Panc1 (cell line): ENCODE data around the gene RRP36. TPM values are rescaled to one million over a fixed set of nuclear protein-coding genes. Genes with fewer than 3 reads are reported as not detected.

Source experiments
- ATAC-seq: fragments of 200-7000 bp; cut with Tn5 transposase; 2 replicates; pipeline ENCODE4 v1.9.1; 2020; ENCODE audit warnings: mild to moderate bottlenecking, moderate library complexity
- BruUV-seq: library from RNA; stranded (reverse); fragments of 400-500 nt; replicated peaks from 2 replicates; lab custom pipeline; 2021; lab: Mats Ljungman, UMichigan
- CTCF ChIA-PET: fragments of 300-600 bp; sonication (Branson Sonifier 250); formaldehyde crosslinking; loops from one replicate; lab custom pipeline; 2022; ENCODE audit warnings: antibody characterized with exemption; lab: Charles Lee
- POLR2A ChIA-PET: fragments of 300-600 bp; sonication (Branson Sonifier 250); formaldehyde crosslinking; loops from one replicate; lab custom pipeline; 2022; ENCODE audit warnings: antibody characterized with exemption; lab: Charles Lee
- DNase-seq: peaks from one replicate; pipeline ENCODE4 v3.0.0-alpha.2; 2010; ENCODE audit warnings: low read depth, low spot score
- H3K27ac ChIP-seq: 2 replicates; pipeline ENCODE4 v1.5.1; 2011; ENCODE audit warnings: mild to moderate bottlenecking, low read length, inconsistent platforms
- H3K27me3 ChIP-seq: fragments of 200-500 bp; sonication (Bioruptor generic); 2 replicates; pipeline ENCODE4 v1.6.0; 2014; ENCODE audit warnings: low read length, inconsistent platforms; ENCODE audit not compliant: control insufficient read depth, insufficient read depth
- H3K36me3 ChIP-seq: fragments of 200-500 bp; sonication (Bioruptor generic); 2 replicates; pipeline ENCODE4 v1.5.1; 2014; ENCODE audit warnings: inconsistent platforms, mild to moderate bottlenecking, low read length, moderate library complexity; ENCODE audit not compliant: control insufficient read depth, insufficient read depth
- H3K4me1 ChIP-seq: 2 replicates; pipeline ENCODE4 v1.5.1; 2011; ENCODE audit warnings: inconsistent platforms, mild to moderate bottlenecking, low read length, moderate library complexity; ENCODE audit not compliant: control insufficient read depth, insufficient read depth
- H3K4me3 ChIP-seq, 2 experiments: 2 replicates each; pipeline ENCODE4 v1.5.1; 2011 to 2012; ENCODE audit warnings: low read depth in 2 of 2, low read length in 2 of 2, mild to moderate bottlenecking in 2 of 2, inconsistent platforms in 1 of 2, moderate library complexity in 1 of 2
- H3K9me3 ChIP-seq: fragments of 200-500 bp; sonication (Bioruptor generic); 2 replicates; pipeline ENCODE4 v1.5.1; 2014; ENCODE audit warnings: low read depth, mild to moderate bottlenecking, inconsistent platforms, low read length, moderate library complexity; ENCODE audit not compliant: control insufficient read depth, insufficient read depth
- POLR2AphosphoS5 ChIP-seq: IDR thresholded peaks from 2 replicates; pipeline ENCODE4 v1.6.1; 2012; ENCODE audit warnings: mild to moderate bottlenecking, low read depth, low read length, moderate library complexity
- REST ChIP-seq, 2 experiments: IDR thresholded peaks; 2 replicates each; pipeline ENCODE4 v1.6.1; 2011 to 2012; ENCODE audit warnings: low read depth in 2 of 2, control low read depth in 1 of 2, low read length in 1 of 2, mild to moderate bottlenecking in 1 of 2, moderate library complexity in 1 of 2; ENCODE audit not compliant: insufficient read depth in 1 of 2
- SIN3A ChIP-seq: IDR thresholded peaks from 2 replicates; pipeline ENCODE4 v1.6.1; 2012; ENCODE audit warnings: low read depth, mild to moderate bottlenecking, low read length, moderate library complexity, borderline replicate concordance; ENCODE audit not compliant: insufficient read depth
- TCF7L2 ChIP-seq: IDR thresholded peaks from 2 replicates; pipeline ENCODE4 v1.6.1; 2011; ENCODE audit warnings: mild to moderate bottlenecking, low read depth, low read length, inconsistent platforms
- in situ Hi-C: cut with HindIII; loops from 2 replicates; pipeline ENCODE4 v1.10.0; 2016; ENCODE audit warnings: low sequenced_read_pairs, low pct_unique_long_range_greater_than_20kb
- intact Hi-C: fragments of 100-400 bp; cut with micrococcal nuclease; formaldehyde crosslinking; loops from one replicate; pipeline ENCODE4 v1.10.0; 2022; ENCODE audit not compliant: unreplicated experiment
- total RNA-seq: library from RNA; stranded (reverse); gene quantifications from one replicate; pipeline ENCODE4 v1.2.1, GENCODE V29; 2021; ENCODE audit not compliant: unreplicated experiment
- TF ChIP-seq, protein P1 (sequence below): fragments of 450-650 bp; IDR thresholded peaks from 2 replicates; pipeline ENCODE4 v1.5.1; 2017; ENCODE audit warnings: mild to moderate bottlenecking

Gene RRP36
- total RNA-seq, 1 experiment from 2014 or later: 106 TPM

- TF ChIP-seq REST (IDR thresholded peaks at IDR 0.05; ENCODE audit: insufficient read depth in 1 of 2, low read depth in 2 of 2, low read length in 1 of 2): no peak
- TF ChIP-seq, protein P1, sequence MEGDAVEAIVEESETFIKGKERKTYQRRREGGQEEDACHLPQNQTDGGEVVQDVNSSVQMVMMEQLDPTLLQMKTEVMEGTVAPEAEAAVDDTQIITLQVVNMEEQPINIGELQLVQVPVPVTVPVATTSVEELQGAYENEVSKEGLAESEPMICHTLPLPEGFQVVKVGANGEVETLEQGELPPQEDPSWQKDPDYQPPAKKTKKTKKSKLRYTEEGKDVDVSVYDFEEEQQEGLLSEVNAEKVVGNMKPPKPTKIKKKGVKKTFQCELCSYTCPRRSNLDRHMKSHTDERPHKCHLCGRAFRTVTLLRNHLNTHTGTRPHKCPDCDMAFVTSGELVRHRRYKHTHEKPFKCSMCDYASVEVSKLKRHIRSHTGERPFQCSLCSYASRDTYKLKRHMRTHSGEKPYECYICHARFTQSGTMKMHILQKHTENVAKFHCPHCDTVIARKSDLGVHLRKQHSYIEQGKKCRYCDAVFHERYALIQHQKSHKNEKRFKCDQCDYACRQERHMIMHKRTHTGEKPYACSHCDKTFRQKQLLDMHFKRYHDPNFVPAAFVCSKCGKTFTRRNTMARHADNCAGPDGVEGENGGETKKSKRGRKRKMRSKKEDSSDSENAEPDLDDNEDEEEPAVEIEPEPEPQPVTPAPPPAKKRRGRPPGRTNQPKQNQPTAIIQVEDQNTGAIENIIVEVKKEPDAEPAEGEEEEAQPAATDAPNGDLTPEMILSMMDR: no peak
- no peak for TF ChIP-seq POLR2AphosphoS5
- TF ChIP-seq TCF7L2: no peak
- TF ChIP-seq SIN3A: no peak; the same call in 1 of the 2 replicates
- no TSS peak for BruUV-seq
- H3K9me3 ChIP-seq: no peaks in the 10 kb centered on the region
- ChIA-PET POLR2A (interaction anchor here (0.5 kb wide), 2 partner anchors 192 to 624 kb away, joined by 3 to 15 read pairs; partner anchors contain the start of gene TRERF1), CTCF (no interaction called here)
- intact Hi-C loops (loop anchor here (5.0 kb wide), 1 partner anchor 66 kb away; no protein-coding TSS in a partner anchor), in situ Hi-C loops (no loop called here)
- peaks cover 3% of the 10 kb centered on the region; the same call in 1 of the 2 replicates for H3K36me3 ChIP-seq
- H3K4me3 ChIP-seq: peak within 1 kb of the TSS; percentile 90 to 91
- H3K27me3 ChIP-seq: no peaks in the 10 kb centered on the region
- no peak for DNase-seq
- ATAC-seq: peak; percentile 86
- H3K27ac ChIP-seq: peak within 1 kb of the TSS; percentile 91
- peaks cover 25% of the 10 kb centered on the region for H3K4me1 ChIP-seq
These were observed 54.4 kb downstream of the RRP36 start, which contains the start of gene PTK7 for GRCh38 chr6:43075670-43076463. PTK7 (plus strand) TSS chr6:43076314; CDS start chr6:43076489, 175 bp downstream.

- in situ Hi-C loops: no loop called here
- ATAC-seq (peak; percentile 39), DNase-seq (no peak)
- H3K36me3 ChIP-seq: peaks cover 3% of the 10 kb centered on the region; the same call in 1 of the 2 replicates
- peak overlapping the region; percentile 90 to 91 for H3K4me3 ChIP-seq
- CTCF ChIA-PET: no interaction called here
- BruUV-seq: no TSS peak
- intact Hi-C loops: loop anchor here (5.0 kb wide), 1 partner anchor 66 kb away; no protein-coding TSS in a partner anchor
- H3K9me3 ChIP-seq: no peaks in the 10 kb centered on the region
- POLR2A ChIA-PET: interaction anchor here (0.5 to 0.6 kb wide), 4 partner anchors 17 to 193 kb away, joined by 3 to 15 read pairs (median 5); no protein-coding TSS in a partner anchor
- TF ChIP-seq POLR2AphosphoS5: no peak
- TF ChIP-seq SIN3A: peak; percentile 35; the same call in 1 of the 2 replicates
- H3K27me3 ChIP-seq: no peaks in the 10 kb centered on the region
- H3K27ac ChIP-seq: peak overlapping the region; percentile 91
- H3K4me1 ChIP-seq: peaks cover 33% of the 10 kb centered on the region
These were observed 55.3 kb downstream of the RRP36 start for GRCh38 chr6:43076464-43077332.
